Amniotic epithelial cell (primary cell): ENCODE data around the gene TMEM121.
A peak's percentile ranks its signal among the peaks of the same experiment; 100 is the strongest.

Source experiments
- DNase-seq: peaks from one replicate; pipeline ENCODE4 v3.0.0-alpha.2; 2010; ENCODE audit warnings: low read depth

The TMEM121 gene

GRCh38 chr14:105487449-105487985 is 38.9 kb upstream of the TMEM121 start:
- no peak for DNase-seq

- no peak for DNase-seq
Observed at GRCh38 chr14:105487986-105488777, 38.2 kb upstream of the TMEM121 start.

GRCh38 chr14:105488781-105489541 is 37.4 kb upstream of the TMEM121 start:
- DNase-seq = no peak

GRCh38 chr14:105489542-105490266 is 36.7 kb upstream of the TMEM121 start:
- peak; percentile 79 for DNase-seq

- no peak for DNase-seq
Observed at GRCh38 chr14:105490267-105490571, 36.2 kb upstream of the TMEM121 start.

- DNase-seq = peak; percentile 100
Observed at GRCh38 chr14:105490572-105491365, 35.6 kb upstream of the TMEM121 start, which contains the start of gene TEDC1. Gene TEDC1 (plus strand): TSS chr14:105491246. CDS start chr14:105491376, 130 bp downstream.

GRCh38 chr14:105491366-105491973 is 34.9 kb upstream of the TMEM121 start:
- DNase-seq = peak; percentile 14

GRCh38 chr14:105492031-105492970 is 34.1 kb upstream of the TMEM121 start:
- no peak for DNase-seq

GRCh38 chr14:105492971-105493871 is 33.2 kb upstream of the TMEM121 start:
- DNase-seq = no peak

- DNase-seq = no peak
Observed at GRCh38 chr14:105493921-105494605, 32.3 kb upstream of the TMEM121 start.

GRCh38 chr14:105494606-105494929 is 31.8 kb upstream of the TMEM121 start:
- DNase-seq = no peak

- DNase-seq = no peak
Observed at GRCh38 chr14:105495101-105495989, 31.0 kb upstream of the TMEM121 start.

- no peak for DNase-seq
Observed at GRCh38 chr14:105495990-105496830, 30.2 kb upstream of the TMEM121 start.

- DNase-seq = no peak
Observed at GRCh38 chr14:105496831-105497591, 29.4 kb upstream of the TMEM121 start.

GRCh38 chr14:105497671-105498429 is 28.5 kb upstream of the TMEM121 start:
- DNase-seq = no peak
